ENCODE data around the gene SLC30A7.
"Not testable (repeated sequence)": the region's sequence is repeated elsewhere in the genome, so short reads cannot be mapped to it uniquely, and the experiment has no call there.

The SLC30A7 gene

GRCh38 chr1:100943533-100943932 lies 47.6 kb downstream of the SLC30A7 start:
- Histone ChIP-seq H3K36me3 (ENCODE audit: insufficient read depth, low read length) (peaks cover 26% of the 10 kb centered on the region), H3K79me2 (ENCODE audit: insufficient read depth, low read length) (no peaks in the 10 kb centered on the region), H3K9ac (ENCODE audit: low read length) (no peak overlapping the region), H3K4me1 (ENCODE audit: insufficient read depth, low read length, severe bottlenecking) (no peaks in the 10 kb centered on the region), H3F3A (ENCODE audit: insufficient read depth, low read length) (no peaks in the 10 kb centered on the region), H3K27me3 (ENCODE audit: insufficient read depth, low read length) (no peaks in the 10 kb centered on the region), H4K20me1 (ENCODE audit: insufficient read depth, low read length) (no peaks in the 10 kb centered on the region), H3K9me3 (ENCODE audit: low read length) (no peaks in the 10 kb centered on the region), H3K4me2 (ENCODE audit: low read length) (no peak overlapping the region), H3K9me2 (ENCODE audit: low read depth, low read length) (no peaks in the 10 kb centered on the region), H2AFZ (ENCODE audit: low read length) (no peak overlapping the region), H3K27ac (ENCODE audit: low read depth, low read length, poor library complexity, severe bottlenecking) (no peak overlapping the region), H3K4me3 (ENCODE audit: low read depth, low read length, poor library complexity, severe bottlenecking) (no peak overlapping the region)
- TF ChIP-seq CTCF (IDR thresholded peaks at IDR 0.05; ENCODE audit: low read length) = no peak
- no peak for TF ChIP-seq EZH2 (IDR thresholded peaks at IDR 0.05; ENCODE audit: borderline replicate concordance, low read length)

- not testable (repeated sequence) for H3K9ac ChIP-seq (ENCODE audit: low read length); H3K9me3 ChIP-seq (ENCODE audit: low read length); H4K20me1 ChIP-seq (ENCODE audit: insufficient read depth, low read length); H3K79me2 ChIP-seq (ENCODE audit: insufficient read depth, low read length); H2AFZ ChIP-seq (ENCODE audit: low read length); H3K4me2 ChIP-seq (ENCODE audit: low read length); H3K4me3 ChIP-seq (ENCODE audit: low read depth, low read length, poor library complexity, severe bottlenecking); H3K27me3 ChIP-seq (ENCODE audit: insufficient read depth, low read length); H3K27ac ChIP-seq (ENCODE audit: low read depth, low read length, poor library complexity, severe bottlenecking); H3F3A ChIP-seq (ENCODE audit: insufficient read depth, low read length); H3K9me2 ChIP-seq (ENCODE audit: low read depth, low read length)
- Histone ChIP-seq H3K4me1 (ENCODE audit: insufficient read depth, low read length, severe bottlenecking) (peaks cover 23% of the 10 kb centered on the region), H3K36me3 (ENCODE audit: insufficient read depth, low read length) (peaks cover 19% of the 10 kb centered on the region)
Observed at GRCh38 chr1:100946064-100946463, 50.2 kb downstream of the SLC30A7 start.

DNA sequence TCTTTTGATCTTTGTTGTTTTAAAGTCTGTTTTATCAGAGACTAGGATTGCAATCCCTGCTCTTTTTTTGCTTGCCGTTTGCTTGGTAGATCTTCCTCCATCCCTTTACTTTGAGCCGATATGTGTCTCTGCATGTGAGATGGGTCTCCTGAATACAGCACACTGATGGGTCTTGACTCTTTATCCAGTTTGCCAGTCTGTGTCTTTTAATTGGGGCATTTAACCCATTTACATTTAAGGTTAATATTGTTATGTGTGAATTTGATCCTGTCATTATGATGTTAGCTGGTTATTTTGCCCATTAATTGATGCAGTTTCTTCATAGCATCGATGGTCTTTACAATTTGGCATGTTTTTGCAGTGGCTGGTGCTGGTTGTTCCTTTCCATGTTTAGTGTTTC lies 51.9 kb downstream of the SLC30A7 start:
- not testable (repeated sequence) for H3K9me3 ChIP-seq (ENCODE audit: low read length); H3K4me2 ChIP-seq (ENCODE audit: low read length); H3F3A ChIP-seq (ENCODE audit: insufficient read depth, low read length); H3K9ac ChIP-seq (ENCODE audit: low read length); H4K20me1 ChIP-seq (ENCODE audit: insufficient read depth, low read length); H3K9me2 ChIP-seq (ENCODE audit: low read depth, low read length); H3K27ac ChIP-seq (ENCODE audit: low read depth, low read length, poor library complexity, severe bottlenecking); H3K79me2 ChIP-seq (ENCODE audit: insufficient read depth, low read length); H3K4me3 ChIP-seq (ENCODE audit: low read depth, low read length, poor library complexity, severe bottlenecking); H3K27me3 ChIP-seq (ENCODE audit: insufficient read depth, low read length); H2AFZ ChIP-seq (ENCODE audit: low read length)
- peaks cover 26% of the 10 kb centered on the region; the same call in 1 of the 2 replicates for H3K36me3 ChIP-seq (ENCODE audit: insufficient read depth, low read length)
- peaks cover 23% of the 10 kb centered on the region for H3K4me1 ChIP-seq (ENCODE audit: insufficient read depth, low read length, severe bottlenecking)

GRCh38 chr1:100948721-100949405 lies 53.0 kb downstream of the SLC30A7 start:
- Histone ChIP-seq H3K4me1 (ENCODE audit: insufficient read depth, low read length, severe bottlenecking) (peaks cover 23% of the 10 kb centered on the region), H3K4me2 (ENCODE audit: low read length) (peak overlapping the region; percentile 35; the same call in 1 of the 2 replicates), H3K27ac (ENCODE audit: low read depth, low read length, poor library complexity, severe bottlenecking) (peak overlapping the region; percentile 38), H3K36me3 (ENCODE audit: insufficient read depth, low read length) (peaks cover 21% of the 10 kb centered on the region; the same call in 1 of the 2 replicates)
- not testable (repeated sequence) for H3K27me3 ChIP-seq (ENCODE audit: insufficient read depth, low read length); H3K9me2 ChIP-seq (ENCODE audit: low read depth, low read length); H3K4me3 ChIP-seq (ENCODE audit: low read depth, low read length, poor library complexity, severe bottlenecking); H3F3A ChIP-seq (ENCODE audit: insufficient read depth, low read length); H4K20me1 ChIP-seq (ENCODE audit: insufficient read depth, low read length); H3K79me2 ChIP-seq (ENCODE audit: insufficient read depth, low read length); H3K9me3 ChIP-seq (ENCODE audit: low read length); H3K9ac ChIP-seq (ENCODE audit: low read length); H2AFZ ChIP-seq (ENCODE audit: low read length)

GRCh38 chr1:100949515-100950158 lies 53.7 kb downstream of the SLC30A7 start:
- Histone ChIP-seq H3K4me1 (ENCODE audit: insufficient read depth, low read length, severe bottlenecking) (peaks cover 23% of the 10 kb centered on the region), H3K36me3 (ENCODE audit: insufficient read depth, low read length) (peaks cover 21% of the 10 kb centered on the region; the same call in 1 of the 2 replicates), H3K4me2 (ENCODE audit: low read length) (peak overlapping the region; percentile 35; the same call in 1 of the 2 replicates), H3K27ac (ENCODE audit: low read depth, low read length, poor library complexity, severe bottlenecking) (peak overlapping the region; percentile 38)
- not testable (repeated sequence) for H3K79me2 ChIP-seq (ENCODE audit: insufficient read depth, low read length); H3K4me3 ChIP-seq (ENCODE audit: low read depth, low read length, poor library complexity, severe bottlenecking); H3K9me3 ChIP-seq (ENCODE audit: low read length); H3F3A ChIP-seq (ENCODE audit: insufficient read depth, low read length); H2AFZ ChIP-seq (ENCODE audit: low read length); H4K20me1 ChIP-seq (ENCODE audit: insufficient read depth, low read length); H3K27me3 ChIP-seq (ENCODE audit: insufficient read depth, low read length); H3K9ac ChIP-seq (ENCODE audit: low read length); H3K9me2 ChIP-seq (ENCODE audit: low read depth, low read length)

Data from OCI-LY1 (cell line).